Measurements from ENCODE around the gene TMEM178B. TPM values are rescaled to one million over a fixed set of nuclear protein-coding genes. Genes with fewer than 3 reads are reported as not detected.

The TMEM178B gene
- total RNA-seq, 4 donors from 2014 or later, result 1.3 to 1.8 (median 1.5) TPM

- Histone ChIP-seq H3K27me3 (no peaks in the 10 kb centered on the region), H3K9me3 (no peaks in the 10 kb centered on the region), H3K27ac (no peak overlapping the region), H3K36me3 (no peaks in the 10 kb centered on the region), H3K4me1 (peaks cover 0 to 12% of the 10 kb centered on the region in 2 donors), H3K4me3 (no peak overlapping the region)
- intact Hi-C loops (cut with DNase I; ENCODE audit: low total_unique reads), result no loop called here
- in situ Hi-C loops (cut with MboI; ENCODE audit: low sequenced_read_pairs in 4 of 4), result no loop called here
- DNase-seq (no peak), ATAC-seq (no peak)
- no peak for TF ChIP-seq POLR2A (IDR thresholded peaks at IDR 0.05)
- TF ChIP-seq, protein P1, sequence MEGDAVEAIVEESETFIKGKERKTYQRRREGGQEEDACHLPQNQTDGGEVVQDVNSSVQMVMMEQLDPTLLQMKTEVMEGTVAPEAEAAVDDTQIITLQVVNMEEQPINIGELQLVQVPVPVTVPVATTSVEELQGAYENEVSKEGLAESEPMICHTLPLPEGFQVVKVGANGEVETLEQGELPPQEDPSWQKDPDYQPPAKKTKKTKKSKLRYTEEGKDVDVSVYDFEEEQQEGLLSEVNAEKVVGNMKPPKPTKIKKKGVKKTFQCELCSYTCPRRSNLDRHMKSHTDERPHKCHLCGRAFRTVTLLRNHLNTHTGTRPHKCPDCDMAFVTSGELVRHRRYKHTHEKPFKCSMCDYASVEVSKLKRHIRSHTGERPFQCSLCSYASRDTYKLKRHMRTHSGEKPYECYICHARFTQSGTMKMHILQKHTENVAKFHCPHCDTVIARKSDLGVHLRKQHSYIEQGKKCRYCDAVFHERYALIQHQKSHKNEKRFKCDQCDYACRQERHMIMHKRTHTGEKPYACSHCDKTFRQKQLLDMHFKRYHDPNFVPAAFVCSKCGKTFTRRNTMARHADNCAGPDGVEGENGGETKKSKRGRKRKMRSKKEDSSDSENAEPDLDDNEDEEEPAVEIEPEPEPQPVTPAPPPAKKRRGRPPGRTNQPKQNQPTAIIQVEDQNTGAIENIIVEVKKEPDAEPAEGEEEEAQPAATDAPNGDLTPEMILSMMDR (IDR thresholded peaks at IDR 0.05 in 4 of 5, conservative IDR thresholded peaks at IDR 0.05 in 1 of 5), result no peak
Observed at GRCh38 chr7:141263508-141263907, 189.6 kb downstream of the TMEM178B start.

GRCh38 chr7:141263983-141264382 lies 190.1 kb downstream of the TMEM178B start:
- intact Hi-C loops (cut with DNase I; ENCODE audit: low total_unique reads), result no loop called here
- no peak for DNase-seq
- Histone ChIP-seq H3K36me3 (no peaks in the 10 kb centered on the region), H3K4me3 (no peak overlapping the region), H3K27ac (no peak overlapping the region), H3K9me3 (no peaks in the 10 kb centered on the region), H3K4me1 (peaks cover 0 to 12% of the 10 kb centered on the region in 2 donors), H3K27me3 (no peaks in the 10 kb centered on the region)
- no peak for ATAC-seq
- no peak for TF ChIP-seq POLR2A (IDR thresholded peaks at IDR 0.05)
- TF ChIP-seq, protein P1 (IDR thresholded peaks at IDR 0.05 in 4 of 5, conservative IDR thresholded peaks at IDR 0.05 in 1 of 5), result no peak
- in situ Hi-C loops (cut with MboI; ENCODE audit: low sequenced_read_pairs in 4 of 4), result no loop called here

- in situ Hi-C loops (cut with MboI; ENCODE audit: low sequenced_read_pairs in 4 of 4), result no loop called here
Observed at GRCh38 chr7:141264511-141264910, 190.6 kb downstream of the TMEM178B start.

DNA sequence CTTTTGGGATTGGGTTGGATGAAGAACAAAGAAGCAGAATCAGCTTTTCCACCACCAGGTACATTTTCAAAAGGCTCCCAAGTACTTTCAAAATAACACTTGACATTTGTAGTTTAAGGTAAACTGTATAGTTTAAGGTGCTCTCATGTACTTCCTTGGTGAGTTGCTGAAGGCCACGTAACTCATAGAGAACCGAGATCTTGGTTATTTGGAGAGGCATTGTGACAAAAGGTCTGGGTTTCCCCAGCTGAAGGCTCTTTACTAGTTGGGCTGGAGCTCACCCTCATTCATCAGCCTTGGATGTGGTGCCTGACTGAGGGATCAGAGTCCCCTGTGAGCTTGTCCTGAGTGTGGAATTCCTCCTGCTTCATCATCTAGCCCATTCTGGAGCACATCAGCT lies 191.8 kb downstream of the TMEM178B start:
- peaks cover 0 to 12% of the 10 kb centered on the region in 2 donors for H3K4me1 ChIP-seq
- no peak for TF ChIP-seq POLR2A (IDR thresholded peaks at IDR 0.05)
- TF ChIP-seq, protein P1 (IDR thresholded peaks at IDR 0.05 in 4 of 5, conservative IDR thresholded peaks at IDR 0.05 in 1 of 5), result no peak
- no peaks in the 10 kb centered on the region for H3K36me3 ChIP-seq
- no peaks in the 10 kb centered on the region for H3K9me3 ChIP-seq
- ATAC-seq (no peak), DNase-seq (no peak)
- no peak overlapping the region for H3K4me3 ChIP-seq
- in situ Hi-C loops (cut with MboI; ENCODE audit: low sequenced_read_pairs in 4 of 4) (no loop called here), intact Hi-C loops (cut with DNase I; ENCODE audit: low total_unique reads) (no loop called here)
- H3K27ac ChIP-seq, result no peak overlapping the region
- H3K27me3 ChIP-seq, result no peaks in the 10 kb centered on the region

More at GRCh38 chr7:141264511-141264910, 190.6 kb downstream of the TMEM178B start:
- intact Hi-C loops (cut with DNase I; ENCODE audit: low total_unique reads), result no loop called here
- no peak for DNase-seq
- no peak for TF ChIP-seq POLR2A (IDR thresholded peaks at IDR 0.05)
- TF ChIP-seq, protein P1 (IDR thresholded peaks at IDR 0.05 in 4 of 5, conservative IDR thresholded peaks at IDR 0.05 in 1 of 5), result no peak
- Histone ChIP-seq H3K27me3 (no peaks in the 10 kb centered on the region), H3K36me3 (no peaks in the 10 kb centered on the region), H3K9me3 (no peaks in the 10 kb centered on the region), H3K4me1 (peaks cover 0 to 12% of the 10 kb centered on the region in 2 donors), H3K4me3 (no peak overlapping the region), H3K27ac (no peak overlapping the region)
- ATAC-seq, result no peak

GRCh38 chr7:141268614-141269013 lies 194.8 kb downstream of the TMEM178B start:
- Histone ChIP-seq H3K27ac (no peak overlapping the region), H3K36me3 (no peaks in the 10 kb centered on the region), H3K27me3 (no peaks in the 10 kb centered on the region), H3K9me3 (no peaks in the 10 kb centered on the region), H3K4me3 (no peak overlapping the region), H3K4me1 (peaks cover 0 to 12% of the 10 kb centered on the region in 2 donors)
- DNase-seq (no peak), ATAC-seq (no peak)
- TF ChIP-seq POLR2A (IDR thresholded peaks at IDR 0.05), result no peak
- TF ChIP-seq, protein P1 (IDR thresholded peaks at IDR 0.05 in 4 of 5, conservative IDR thresholded peaks at IDR 0.05 in 1 of 5), result no peak
- in situ Hi-C loops (cut with MboI; ENCODE audit: low sequenced_read_pairs in 4 of 4) (no loop called here), intact Hi-C loops (cut with DNase I; ENCODE audit: low total_unique reads) (no loop called here)
